ENCODE results near the gene FXYD6.

Gene FXYD6

DNA sequence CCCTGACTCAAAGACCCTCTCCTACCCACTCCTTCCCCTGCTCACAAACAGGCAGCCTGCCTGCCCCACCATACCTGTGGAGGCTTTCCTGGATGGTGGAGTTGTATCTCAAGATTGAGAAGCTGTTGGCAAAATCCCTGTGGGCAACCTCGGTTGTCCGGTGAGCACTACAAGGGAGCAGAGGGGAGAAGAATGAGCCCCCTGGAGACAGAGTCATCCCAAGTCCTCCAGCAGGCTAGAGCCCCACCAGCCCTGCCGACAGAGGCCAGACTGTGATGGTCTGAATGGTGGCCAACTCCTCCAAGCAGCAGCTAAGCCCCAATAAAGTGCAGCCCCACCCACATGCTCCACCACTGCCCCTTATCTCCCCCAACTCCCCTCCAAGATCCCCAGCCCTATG, 35.2 kb upstream of the FXYD6 start:
- in situ Hi-C loops (cut with MboI; ENCODE audit: low pct_unique_long_range_greater_than_20kb, low sequenced_read_pairs, unreplicated experiment), result no loop called here
- no peak for DNase-seq (ENCODE audit: low spot score)
- TF ChIP-seq, protein P1, sequence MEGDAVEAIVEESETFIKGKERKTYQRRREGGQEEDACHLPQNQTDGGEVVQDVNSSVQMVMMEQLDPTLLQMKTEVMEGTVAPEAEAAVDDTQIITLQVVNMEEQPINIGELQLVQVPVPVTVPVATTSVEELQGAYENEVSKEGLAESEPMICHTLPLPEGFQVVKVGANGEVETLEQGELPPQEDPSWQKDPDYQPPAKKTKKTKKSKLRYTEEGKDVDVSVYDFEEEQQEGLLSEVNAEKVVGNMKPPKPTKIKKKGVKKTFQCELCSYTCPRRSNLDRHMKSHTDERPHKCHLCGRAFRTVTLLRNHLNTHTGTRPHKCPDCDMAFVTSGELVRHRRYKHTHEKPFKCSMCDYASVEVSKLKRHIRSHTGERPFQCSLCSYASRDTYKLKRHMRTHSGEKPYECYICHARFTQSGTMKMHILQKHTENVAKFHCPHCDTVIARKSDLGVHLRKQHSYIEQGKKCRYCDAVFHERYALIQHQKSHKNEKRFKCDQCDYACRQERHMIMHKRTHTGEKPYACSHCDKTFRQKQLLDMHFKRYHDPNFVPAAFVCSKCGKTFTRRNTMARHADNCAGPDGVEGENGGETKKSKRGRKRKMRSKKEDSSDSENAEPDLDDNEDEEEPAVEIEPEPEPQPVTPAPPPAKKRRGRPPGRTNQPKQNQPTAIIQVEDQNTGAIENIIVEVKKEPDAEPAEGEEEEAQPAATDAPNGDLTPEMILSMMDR (IDR thresholded peaks at IDR 0.05; ENCODE audit: extremely low read depth, insufficient read depth, missing control alignments), result no peak

DNA sequence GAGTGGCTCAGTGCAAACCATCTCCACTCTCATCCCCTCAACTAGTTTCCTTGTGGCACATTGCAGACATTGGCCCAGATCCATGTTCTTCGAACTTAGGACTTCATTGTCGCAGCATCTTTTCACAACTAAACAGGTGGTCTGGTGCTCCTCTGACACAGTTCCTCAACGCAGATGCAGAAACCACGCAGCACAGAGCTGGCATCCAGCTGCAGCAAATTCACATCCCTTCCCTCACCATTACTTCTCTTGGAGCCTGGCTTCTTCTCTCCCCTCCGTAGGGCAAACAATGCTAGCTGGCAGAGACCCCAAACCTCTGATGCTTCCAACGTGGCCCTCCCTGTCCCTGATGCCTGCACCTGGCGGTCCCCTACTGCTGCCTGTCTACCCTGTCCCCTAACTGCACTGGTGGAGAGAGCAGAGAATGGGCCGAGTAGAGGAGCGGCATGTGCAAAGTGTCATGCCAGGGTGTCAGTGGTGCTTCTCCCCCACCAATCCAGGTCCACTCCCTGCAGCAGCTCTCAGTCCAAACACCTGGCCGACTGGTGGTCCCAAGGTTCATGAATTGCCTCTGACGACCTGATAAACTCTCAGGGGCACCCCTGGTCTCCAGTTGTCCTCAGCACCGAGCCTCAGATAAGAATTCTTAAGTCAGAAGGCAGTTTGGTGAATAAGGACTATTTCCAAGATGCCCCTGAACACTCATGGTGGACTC, 34.6 kb upstream of the FXYD6 start:
- TF ChIP-seq, protein P1 (IDR thresholded peaks at IDR 0.05; ENCODE audit: extremely low read depth, insufficient read depth, missing control alignments), result no peak
- in situ Hi-C loops (cut with MboI; ENCODE audit: low pct_unique_long_range_greater_than_20kb, low sequenced_read_pairs, unreplicated experiment), result no loop called here

DNA sequence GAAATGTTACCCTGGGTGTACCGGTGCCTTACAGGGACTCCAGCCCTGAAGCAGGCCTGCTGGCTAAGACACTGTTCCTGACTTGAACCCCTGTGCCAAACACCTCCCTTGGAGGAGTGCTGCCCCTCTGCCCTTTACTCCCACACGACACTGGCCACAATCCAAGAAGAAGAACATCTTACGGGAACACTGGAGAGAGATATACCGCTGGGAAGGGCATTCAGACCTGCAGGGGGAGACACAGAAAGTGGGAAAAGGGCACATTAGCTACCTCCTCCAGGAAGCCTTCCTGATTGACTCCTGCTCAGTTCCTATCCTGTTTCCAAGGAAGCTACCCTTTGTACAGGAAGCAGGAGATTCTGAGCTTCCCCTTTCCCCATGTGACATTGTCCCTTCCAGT, 34.1 kb upstream of the FXYD6 start:
- DNase-seq (ENCODE audit: low spot score), result no peak
- in situ Hi-C loops (cut with MboI; ENCODE audit: low pct_unique_long_range_greater_than_20kb, low sequenced_read_pairs, unreplicated experiment), result no loop called here
- TF ChIP-seq, protein P1 (IDR thresholded peaks at IDR 0.05; ENCODE audit: extremely low read depth, insufficient read depth, missing control alignments), result peak; percentile 8

More for the DNA sequence above, 34.6 kb upstream of the FXYD6 start:
- DNase-seq (ENCODE audit: low spot score), result no peak

DNA sequence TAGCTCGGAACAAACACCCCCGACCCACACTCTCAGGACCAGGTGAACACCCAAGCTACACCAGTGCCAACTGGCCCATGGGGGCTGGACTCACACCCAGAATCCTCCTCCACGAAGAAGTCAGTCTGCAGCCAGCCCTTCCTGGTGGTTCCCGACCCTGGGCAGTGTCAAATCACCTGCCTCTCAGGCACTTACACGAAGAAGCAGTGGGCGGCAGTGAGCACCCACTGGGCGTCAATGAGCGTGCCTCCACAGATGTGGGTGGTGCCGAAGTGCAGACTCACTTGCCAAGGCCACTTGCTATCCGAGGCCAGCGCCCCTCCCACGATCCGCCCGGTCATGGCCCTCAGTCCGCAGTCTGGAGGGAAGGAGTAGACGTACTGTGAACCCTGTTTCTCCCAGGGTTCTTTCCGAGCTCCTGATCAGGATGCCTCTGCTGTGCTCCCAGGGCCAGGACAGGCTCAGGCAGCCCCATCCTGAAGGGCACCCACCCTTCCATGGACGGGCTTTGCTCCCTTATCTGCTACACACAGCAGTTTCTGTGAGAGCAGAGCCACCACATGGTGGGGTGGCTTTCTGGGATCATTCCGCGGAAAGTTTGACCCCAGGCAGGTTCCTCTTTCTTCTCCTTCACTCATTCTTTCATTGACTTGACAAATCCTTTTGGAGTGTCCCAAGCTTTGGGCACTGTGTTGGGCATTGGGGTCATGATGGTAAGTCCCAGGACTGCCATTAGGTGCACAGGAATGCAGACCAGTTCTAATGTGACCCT, 33.3 kb upstream of the FXYD6 start:
- TF ChIP-seq, protein P1 (IDR thresholded peaks at IDR 0.05; ENCODE audit: extremely low read depth, insufficient read depth, missing control alignments), result no peak
- no peak for DNase-seq (ENCODE audit: low spot score)
- in situ Hi-C loops (cut with MboI; ENCODE audit: low pct_unique_long_range_greater_than_20kb, low sequenced_read_pairs, unreplicated experiment), result no loop called here

DNA sequence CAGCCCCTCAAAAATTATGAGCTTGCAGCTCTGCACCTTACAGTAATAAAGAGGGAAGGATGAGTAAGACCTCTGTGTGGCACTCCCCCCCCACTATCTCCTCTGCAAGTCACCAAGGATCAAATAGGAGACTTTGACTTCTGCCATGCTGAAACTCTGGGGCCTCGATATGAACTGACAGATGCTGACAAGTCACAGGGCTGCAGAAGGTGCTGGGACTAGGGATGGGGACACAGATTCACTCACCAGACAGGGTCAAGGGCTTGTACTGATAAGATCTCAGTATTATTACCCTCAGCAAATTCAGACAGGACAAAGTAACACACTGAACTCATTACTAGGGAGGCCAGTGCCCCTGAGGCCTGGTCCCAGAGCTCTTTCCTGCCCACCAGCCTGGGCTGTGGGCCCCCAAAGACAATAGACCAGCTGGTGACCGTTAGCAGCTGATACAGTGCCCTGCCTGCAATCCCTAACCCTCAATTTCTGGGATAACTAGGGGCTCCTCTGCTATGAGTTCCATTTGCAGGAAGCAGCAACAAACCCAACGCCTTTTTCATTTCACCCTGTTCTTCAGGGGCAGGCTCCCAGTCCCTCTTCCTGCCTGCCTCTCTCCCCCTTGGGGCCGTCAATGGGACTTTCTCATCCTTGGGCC, 32.6 kb upstream of the FXYD6 start:
- in situ Hi-C loops (cut with MboI; ENCODE audit: low pct_unique_long_range_greater_than_20kb, low sequenced_read_pairs, unreplicated experiment), result no loop called here
- no peak for DNase-seq (ENCODE audit: low spot score)
- TF ChIP-seq, protein P1 (IDR thresholded peaks at IDR 0.05; ENCODE audit: extremely low read depth, insufficient read depth, missing control alignments), result no peak

DNA sequence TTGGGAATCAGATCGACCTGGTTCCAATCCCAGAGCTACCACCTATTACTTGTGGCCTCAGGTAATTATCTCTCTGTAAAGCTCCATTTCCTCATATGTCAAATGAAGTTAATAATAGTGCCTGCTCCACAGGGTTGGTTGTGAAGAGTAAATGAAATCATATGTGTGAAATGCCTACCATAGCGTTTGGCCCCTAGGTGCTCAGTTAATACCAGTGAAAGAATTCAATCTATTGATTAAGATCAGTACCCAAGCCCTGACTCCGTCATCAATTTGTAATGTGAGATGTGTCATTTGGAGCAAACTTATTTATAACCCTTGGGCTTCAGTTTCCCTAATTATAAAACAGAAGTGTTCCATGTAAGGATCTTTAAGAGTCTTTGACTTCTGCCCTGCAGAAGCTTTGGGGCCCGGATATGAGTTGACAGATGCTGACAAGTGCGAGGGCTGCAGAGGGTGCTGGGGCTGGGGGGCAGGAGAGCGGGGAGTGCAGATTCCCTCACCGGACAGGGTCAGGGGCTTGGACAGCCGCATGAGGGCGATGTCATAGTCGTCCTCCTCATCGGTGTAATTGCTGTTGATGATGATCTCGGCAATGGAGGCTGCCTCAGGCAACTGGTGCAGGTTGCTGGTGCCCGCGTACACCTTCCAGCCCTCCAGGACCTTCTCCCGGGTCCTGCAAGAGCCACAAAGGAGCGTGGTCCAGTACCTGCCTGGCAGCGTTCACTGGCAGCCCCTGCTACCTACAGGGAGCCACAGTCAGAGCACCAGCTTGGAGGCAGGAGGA, 31.8 kb upstream of the FXYD6 start:
- TF ChIP-seq, protein P1 (IDR thresholded peaks at IDR 0.05; ENCODE audit: extremely low read depth, insufficient read depth, missing control alignments), result no peak
- in situ Hi-C loops (cut with MboI; ENCODE audit: low pct_unique_long_range_greater_than_20kb, low sequenced_read_pairs, unreplicated experiment), result no loop called here
- DNase-seq (ENCODE audit: low spot score), result no peak

Measured in GM13977 (cell line).